Muscle of arm (tissue), 12 donors: ENCODE results near the gene HYAL3. TPM values are rescaled to one million over a fixed set of nuclear protein-coding genes. Genes with fewer than 3 reads are reported as not detected.
"Not testable (repeated sequence)": the region's sequence is repeated elsewhere in the genome, so short reads cannot be mapped to it uniquely, and the experiment has no call there.

ENCODE experiments used
- DNase-seq: peaks from one replicate; pipeline ENCODE4 v3.0.0-alpha.2; 2013
- polyA plus RNA-seq, 12 donors: library from polyadenylated mRNA; unstranded; fragments of 120-200 nt; gene quantifications; one replicate each; pipeline ENCODE4 v1.2.1, GENCODE V29; 2013; ENCODE audit not compliant: insufficient read length in 12 of 12

HYAL3 gene
- polyA plus RNA-seq, 12 donors = 1.2 to 4.4 (median 2.1) TPM; not detected in 2

DNA sequence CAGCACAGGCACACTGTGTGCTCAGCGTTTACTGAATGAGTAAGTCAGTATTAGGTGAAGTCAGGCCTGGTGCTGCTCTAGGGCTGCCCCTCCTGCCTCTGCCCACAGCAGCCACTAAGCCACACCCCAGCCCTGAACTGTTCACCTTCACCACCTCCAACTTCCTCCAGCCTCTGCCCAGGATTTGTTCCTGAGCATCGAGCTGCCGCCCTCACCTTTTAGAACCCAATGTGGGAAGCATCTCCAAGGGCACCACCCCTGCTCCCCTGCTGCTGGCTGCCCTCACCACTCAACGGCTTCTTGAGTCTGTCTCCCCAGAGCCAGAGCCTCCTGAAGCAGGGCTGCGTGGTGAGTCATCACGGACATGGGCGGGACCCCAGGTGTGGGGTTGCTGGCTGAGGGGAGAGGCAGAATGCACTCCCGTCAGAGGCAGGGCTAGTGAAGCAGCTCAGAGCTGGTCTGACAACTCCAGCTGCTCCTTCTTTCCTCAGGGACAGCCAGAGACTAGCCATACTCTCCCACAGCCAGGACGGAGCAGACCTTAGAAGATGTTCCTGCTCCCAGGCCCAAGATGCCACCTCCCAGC, 17.5 kb upstream of the HYAL3 start:
- DNase-seq = no peak

- DNase-seq = no peak
Observed at GRCh38 chr3:50314816-50315215, 15.6 kb upstream of the HYAL3 start.

GRCh38 chr3:50314342-50314741, 15.1 kb upstream of the HYAL3 start:
- DNase-seq = no peak

- not testable (repeated sequence) for DNase-seq
Observed at GRCh38 chr3:50312041-50312440, 12.8 kb upstream of the HYAL3 start.

- no peak for DNase-seq
Observed at GRCh38 chr3:50304601-50305000, 5.4 kb upstream of the HYAL3 start.

DNA sequence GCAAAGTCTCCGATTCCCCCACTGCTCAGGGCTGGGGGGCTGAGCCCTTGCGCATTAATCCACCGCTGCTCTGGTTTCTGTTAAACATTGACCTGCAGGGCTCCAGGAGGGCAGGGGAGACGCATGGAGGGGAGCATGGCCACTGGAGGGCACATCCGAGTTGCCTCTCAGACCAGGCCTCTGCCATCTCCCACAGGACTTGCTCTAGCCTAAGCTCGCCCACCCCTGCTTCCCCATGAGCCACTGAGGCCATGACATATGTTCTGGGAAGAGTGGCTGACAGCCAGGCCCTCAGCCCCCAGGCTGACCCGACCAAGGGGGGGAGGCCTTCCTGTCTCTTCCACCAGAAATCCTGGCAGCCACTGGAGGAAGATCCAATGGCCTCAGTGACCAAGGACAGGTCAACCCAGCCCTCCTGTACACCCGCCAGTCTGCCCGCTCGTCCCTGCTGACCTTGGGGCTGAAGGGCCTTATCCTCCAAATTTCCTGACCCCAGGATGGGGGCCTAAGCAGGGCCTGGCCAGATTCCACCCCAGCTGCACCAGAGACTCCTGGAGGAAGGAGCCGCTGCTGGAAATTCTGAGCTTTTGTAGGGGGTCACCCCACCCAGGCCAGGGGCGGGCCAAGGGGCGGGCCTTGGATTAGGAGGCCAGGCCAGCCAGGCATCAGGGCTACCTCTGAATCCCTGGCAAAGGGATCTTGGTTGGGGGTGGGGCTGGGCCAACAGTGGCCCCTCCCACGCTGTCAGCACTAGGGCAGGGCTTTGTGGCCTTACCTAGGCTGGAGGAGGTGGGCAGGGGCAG, 4.0 kb upstream of the HYAL3 start, which contains the start of gene HYAL1:
Gene HYAL1 (minus strand): TSS at position 562 of the 803 bp plus-strand sequence. CDS start 618 bp downstream, outside the sequence.
- DNase-seq = no peak

DNA sequence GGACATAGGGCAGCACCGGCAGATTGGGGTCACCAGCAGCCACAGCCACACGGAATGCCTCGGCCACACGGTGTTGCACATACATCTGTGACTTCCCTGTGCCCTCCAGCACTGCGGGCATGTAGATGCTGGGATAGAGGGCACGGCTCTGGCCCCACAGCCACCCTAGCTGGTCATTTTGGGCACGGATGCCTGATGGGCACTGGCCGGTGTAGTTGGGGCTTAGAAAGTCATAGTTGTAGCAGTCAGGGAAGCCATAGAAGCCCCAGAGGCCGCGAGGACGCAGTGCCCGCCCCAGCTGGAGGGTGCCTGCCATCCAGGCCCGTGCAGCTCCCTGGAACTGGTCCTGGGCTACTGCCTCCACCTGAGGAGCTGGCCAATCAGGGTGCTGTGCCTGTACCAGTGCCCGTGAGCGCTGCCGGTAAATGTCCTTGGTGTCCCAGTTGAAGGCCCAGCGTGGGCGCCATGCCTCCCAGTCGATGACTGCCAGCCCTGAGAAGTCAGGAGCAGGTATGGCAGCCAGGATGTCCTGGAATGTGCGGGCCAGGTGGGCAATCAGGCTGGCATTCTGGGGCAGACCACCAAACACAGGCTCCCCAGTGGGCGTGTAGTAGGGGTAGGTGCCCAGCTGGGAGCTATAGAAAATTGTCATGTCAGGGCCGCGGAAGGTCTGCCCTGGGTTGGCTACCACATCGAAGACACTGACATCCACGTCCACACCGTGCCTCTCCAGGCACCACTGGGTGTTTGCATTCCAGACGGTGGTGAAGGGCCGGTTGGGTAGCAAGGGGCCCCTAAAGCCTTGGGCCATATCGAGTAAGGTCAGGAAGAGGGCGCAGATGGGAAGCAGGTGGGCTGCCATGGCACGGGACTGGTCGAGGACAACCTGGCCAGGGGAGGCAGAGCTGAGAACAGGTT, 3.1 kb upstream of the HYAL3 start:
- no peak for DNase-seq

GRCh38 chr3:50300681-50301254, 1.6 kb upstream of the HYAL3 start:
- DNase-seq = no peak

- no peak for DNase-seq
Observed at GRCh38 chr3:50299929-50300680, 900 bp upstream of the HYAL3 start.

DNA sequence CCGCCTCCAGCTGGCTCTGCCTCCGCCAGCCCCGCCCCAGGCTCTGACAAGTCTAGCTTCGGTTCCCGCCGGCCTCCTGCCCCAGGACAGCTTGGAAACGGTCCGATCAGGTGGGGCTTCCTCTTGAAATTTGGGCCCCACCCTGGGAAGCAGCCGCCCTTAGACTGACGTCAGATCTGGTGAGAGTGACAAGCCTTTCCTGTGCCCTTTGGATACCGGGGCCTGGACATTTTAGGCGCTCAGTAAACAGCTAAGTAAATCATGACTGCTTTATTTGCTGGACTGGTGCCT, 378 bp upstream of the HYAL3 start:
- no peak for DNase-seq

- DNase-seq = no peak
Observed at GRCh38 chr3:50297896-50298725, 1.1 kb downstream of the HYAL3 start.

DNA sequence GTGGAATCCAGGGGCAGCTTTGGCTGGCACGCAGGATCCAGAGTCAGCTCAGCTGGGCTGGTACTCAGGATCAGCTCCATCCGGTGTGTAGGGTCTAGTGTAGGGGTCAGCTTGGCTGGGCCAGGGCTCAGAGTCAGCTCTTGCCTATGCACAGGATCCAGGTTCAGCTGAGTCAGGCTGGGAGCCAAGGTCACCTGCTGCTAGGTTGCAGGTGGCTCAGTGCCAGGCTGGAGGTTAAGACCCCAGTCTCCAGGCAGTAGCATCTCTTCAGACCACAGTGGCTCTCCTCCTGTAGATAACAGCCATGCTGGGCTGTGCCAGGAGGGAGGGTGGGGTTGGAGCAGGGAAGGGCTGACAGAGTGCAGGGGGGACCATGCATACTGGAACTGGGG, 1.8 kb downstream of the HYAL3 start:
- no peak for DNase-seq

DNA sequence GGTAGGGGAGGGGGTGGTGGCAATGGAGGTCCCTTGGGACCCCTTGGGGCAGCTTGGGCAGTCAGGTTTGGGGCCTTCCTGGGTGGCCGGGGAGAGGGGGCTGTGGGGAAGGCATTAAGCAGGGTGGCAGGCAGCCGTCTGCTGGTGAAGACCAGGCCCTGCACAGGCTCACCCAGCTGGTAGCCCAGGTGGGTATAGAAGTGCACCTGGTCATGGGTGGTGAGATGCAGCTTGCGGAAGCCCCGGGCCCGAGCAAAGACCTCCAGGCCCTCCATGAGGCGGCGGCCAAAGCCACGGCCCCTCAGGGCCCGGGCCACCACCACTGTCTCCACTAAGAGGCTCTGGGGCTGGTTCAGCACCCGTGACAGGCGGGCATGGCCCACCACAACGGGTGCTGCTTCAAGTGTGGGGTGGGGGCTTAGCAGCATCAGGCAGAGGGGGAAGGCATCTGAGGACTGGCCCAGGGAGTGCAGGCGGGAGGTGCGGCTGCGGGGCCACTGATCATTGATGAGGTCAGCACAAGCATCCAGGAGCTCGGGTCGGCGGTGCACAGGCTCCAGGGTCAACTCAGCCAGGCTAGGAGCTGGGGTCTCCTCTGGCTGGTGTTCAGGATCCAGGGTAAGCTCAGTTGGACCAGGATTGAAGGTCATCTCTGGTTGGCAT, 2.4 kb downstream of the HYAL3 start:
- DNase-seq = no peak

DNA sequence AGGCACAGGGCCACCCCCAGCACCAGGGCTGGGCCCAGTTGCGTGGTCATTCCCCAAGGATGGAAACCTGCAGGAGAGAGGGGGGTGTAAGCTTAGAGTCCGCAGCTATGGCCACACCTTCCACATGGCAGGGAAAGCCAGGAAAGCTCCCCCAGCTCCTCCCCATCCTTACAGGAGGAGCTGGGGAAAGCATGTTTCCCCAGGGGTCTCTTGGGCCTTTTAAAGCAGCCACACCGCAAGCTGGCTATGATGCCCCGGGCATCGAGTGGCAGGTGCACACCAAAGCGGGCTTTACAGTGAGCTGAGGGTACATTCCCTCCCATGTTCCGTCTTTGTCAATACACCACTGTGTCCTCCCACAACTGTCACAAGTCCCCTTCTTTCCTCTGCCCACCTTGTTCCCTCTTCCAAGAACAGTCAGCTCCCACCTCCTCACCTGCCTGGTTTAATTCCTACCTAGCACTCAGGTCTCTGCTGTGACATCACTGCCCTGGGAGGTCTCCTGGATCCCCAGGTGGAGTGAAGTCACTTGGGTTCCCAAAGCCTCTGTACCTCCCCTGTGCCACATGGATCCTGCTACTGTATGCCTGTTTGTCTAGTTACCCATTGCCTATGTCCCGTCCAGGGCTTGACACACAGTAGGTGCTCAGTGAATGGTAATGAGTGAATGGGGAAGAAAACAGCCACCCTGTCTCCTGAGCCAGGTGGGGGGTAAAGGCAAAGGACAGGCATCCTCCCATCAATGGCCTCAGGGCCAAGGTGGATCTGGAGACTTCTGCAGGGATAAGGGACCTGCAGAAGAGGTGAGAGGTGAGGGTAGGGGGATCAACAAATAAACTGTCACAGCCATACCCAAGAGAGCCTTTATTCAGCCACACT, 3.4 kb downstream of the HYAL3 start:
- no peak for DNase-seq

GRCh38 chr3:50294492-50295403, 4.5 kb downstream of the HYAL3 start:
- no peak for DNase-seq

DNA sequence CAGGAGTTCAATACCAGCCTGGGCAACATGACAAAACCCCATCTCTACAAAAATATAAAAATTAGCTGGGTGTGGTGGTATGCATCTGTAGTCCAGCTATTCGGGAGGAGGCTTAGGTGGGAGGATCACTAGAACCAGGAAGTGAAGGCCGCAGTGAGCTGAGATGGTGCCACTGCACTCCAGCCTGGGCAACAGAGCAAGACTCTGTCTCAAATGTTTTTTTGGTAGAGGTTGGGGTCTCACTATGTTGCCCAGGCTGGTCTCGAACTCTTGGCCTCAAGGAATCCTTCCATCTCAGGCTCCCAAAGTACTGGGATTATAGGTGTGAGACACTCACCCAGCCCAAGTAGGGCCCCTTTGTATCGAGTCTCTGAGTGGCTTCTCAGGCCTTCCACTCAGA, 5.1 kb downstream of the HYAL3 start:
- no peak for DNase-seq

- DNase-seq = no peak
Observed at GRCh38 chr3:50293079-50293801, 6.0 kb downstream of the HYAL3 start.
